Motor neuron (in vitro differentiated cells): Measurements from ENCODE around the gene PPP1R15A. TPM values are rescaled to one million over a fixed set of nuclear protein-coding genes. Genes with fewer than 3 reads are reported as not detected.
A peak's percentile ranks its signal among the peaks of the same experiment; 100 is the strongest.

ENCODE experiments used
- ATAC-seq, 8 experiments: fragments of 200-7000 bp; cut with Tn5 transposase; replicated peaks in 6 of 8; 2 replicates each; pipeline ENCODE4 v1.8.0; 2021; ENCODE audit warnings: mild to moderate bottlenecking in 8 of 8, moderate library complexity in 8 of 8
- H3K27ac ChIP-seq, 2 donors: fragments of 250-450 bp; sonication (Bioruptor Pico); 2 replicates each; pipeline ENCODE4 v1.9.0; 2021; ENCODE audit warnings: antibody characterized with exemption in 2 of 2, mild to moderate bottlenecking in 2 of 2, moderate library complexity in 1 of 2
- H3K4me1 ChIP-seq, 2 donors: fragments of 250-450 bp; sonication (Bioruptor Pico); replicated peaks in 1 of 2; 2 replicates each; pipeline ENCODE4 v1.6.1; 2021; ENCODE audit warnings: antibody characterized with exemption in 2 of 2, mild to moderate bottlenecking in 2 of 2, moderate library complexity in 1 of 2
- H3K4me3 ChIP-seq, 5 donors: fragments of 250-450 bp; sonication (Bioruptor Pico); 2 replicates each; pipeline ENCODE4 v1.9.0; 2021; ENCODE audit warnings: antibody characterized with exemption in 5 of 5, mild to moderate bottlenecking in 5 of 5, moderate library complexity in 4 of 5
- WGBS, 10 experiments: fragments of 450-650 bp; shearing (Covaris generic); methylation state at CpG; one replicate each; pipeline ENCODE4 v1.0.0; 2022; 5-methylcytosine and 5-hydroxymethylcytosine counted together
- in situ Hi-C, 9 experiments: fragments of 400-800 bp; cut with MboI; loops; one replicate each; pipeline ENCODE4 v1.15.0; 2021; ENCODE audit warnings: low sequenced_read_pairs in 9 of 9, low pct_unique_long_range_greater_than_20kb in 2 of 9; ENCODE audit not compliant: unreplicated experiment in 9 of 9
- total RNA-seq, 8 experiments: library from RNA; unstranded; fragments of 300-600 nt; gene quantifications; 2 replicates each; pipeline versions ENCODE4 v1.2.3 to v1.2.4, GENCODE V29; 2022

The PPP1R15A gene
- total RNA-seq, result 100 to 1,000 TPM in 1 of 8 experiments, 10 to 100 TPM in 7; 35.2 to 157 (median 68.6) TPM

- peak; percentile 24 to 67 (median 44) for ATAC-seq
- in situ Hi-C loops, result no loop called here
- Histone ChIP-seq H3K27ac (peak within 1 kb of the TSS; percentile 91 to 94), H3K4me1 (peaks cover 35 to 40% of the 10 kb centered on the region in 2 donors), H3K4me3 (peak within 1 kb of the TSS; percentile 83 to 97 (median 91))
- 0 to 3% (median 0%) methylated on average over 1 to 13 of the region's 53 CpGs; no CpG with 5 or more reads in 1 of the 10 experiments for WGBS, 10 experiments
These were observed at the start of gene PPP1R15A for GRCh38 chr19:48872182-48872883. PPP1R15A (plus strand) TSS chr19:48872421; CDS start chr19:48873234, 813 bp downstream.

GRCh38 chr19:48822514-48822913 is 49.7 kb upstream of the PPP1R15A start:
- H3K4me3 ChIP-seq, result no peak overlapping the region
- WGBS, 10 experiments, result 90 to 100% (median 100%) methylated on average over 1 to 2 of the region's 2 CpGs; no CpG with 5 or more reads in 1 of the 10 experiments
- H3K4me1 ChIP-seq, result no peaks in the 10 kb centered on the region
- ATAC-seq, result no peak
- in situ Hi-C loops, result no loop called here
- H3K27ac ChIP-seq, result no peak overlapping the region

GRCh38 chr19:48826606-48827020 is 45.6 kb upstream of the PPP1R15A start:
- H3K4me1 ChIP-seq, result no peaks in the 10 kb centered on the region
- WGBS, 10 experiments, result 53 to 100% (median 94%) methylated on average over 1 to 4 of the region's 8 CpGs; no CpG with 5 or more reads in 4 of the 10 experiments
- in situ Hi-C loops, result no loop called here
- no peak overlapping the region for H3K4me3 ChIP-seq
- no peak overlapping the region for H3K27ac ChIP-seq
- ATAC-seq, result no peak

DNA sequence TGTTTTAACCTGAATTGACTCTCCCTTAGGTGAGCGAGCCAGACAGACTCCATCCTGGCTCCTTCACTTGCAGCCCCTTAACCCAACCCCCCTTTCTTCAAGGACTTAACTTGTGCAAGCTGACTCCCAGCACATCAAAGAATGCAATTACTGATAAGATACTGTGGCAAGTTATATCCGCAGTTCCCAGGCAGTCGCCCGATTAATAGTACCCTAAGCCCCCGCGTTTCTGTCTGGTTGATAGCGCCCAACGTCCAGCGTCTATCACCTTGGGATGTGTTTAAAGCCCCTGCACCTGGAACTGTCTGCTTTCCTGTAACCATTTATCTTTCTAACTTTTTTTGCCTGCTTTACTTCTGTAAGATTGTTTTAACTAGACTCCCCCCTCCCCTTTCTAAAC is 42.1 kb upstream of the PPP1R15A start:
- Histone ChIP-seq H3K4me3 (no peak overlapping the region), H3K4me1 (no peaks in the 10 kb centered on the region), H3K27ac (no peak overlapping the region)
- WGBS, 10 experiments, result 67 to 100% (median 91%) methylated on average over 1 to 9 of the region's 9 CpGs; no CpG with 5 or more reads in 2 of the 10 experiments
- ATAC-seq, result no peak
- in situ Hi-C loops, result no loop called here

GRCh38 chr19:48830965-48831364 is 41.3 kb upstream of the PPP1R15A start:
- H3K27ac ChIP-seq, result no peak overlapping the region
- no peak for ATAC-seq
- in situ Hi-C loops, result no loop called here
- peaks cover 0 to 2% of the 10 kb centered on the region in 2 donors for H3K4me1 ChIP-seq
- WGBS, 10 experiments, result 80 to 100% (median 100%) methylated on average over 1 to 3 of the region's 4 CpGs; no CpG with 5 or more reads in 6 of the 10 experiments
- H3K4me3 ChIP-seq, result no peak overlapping the region

DNA sequence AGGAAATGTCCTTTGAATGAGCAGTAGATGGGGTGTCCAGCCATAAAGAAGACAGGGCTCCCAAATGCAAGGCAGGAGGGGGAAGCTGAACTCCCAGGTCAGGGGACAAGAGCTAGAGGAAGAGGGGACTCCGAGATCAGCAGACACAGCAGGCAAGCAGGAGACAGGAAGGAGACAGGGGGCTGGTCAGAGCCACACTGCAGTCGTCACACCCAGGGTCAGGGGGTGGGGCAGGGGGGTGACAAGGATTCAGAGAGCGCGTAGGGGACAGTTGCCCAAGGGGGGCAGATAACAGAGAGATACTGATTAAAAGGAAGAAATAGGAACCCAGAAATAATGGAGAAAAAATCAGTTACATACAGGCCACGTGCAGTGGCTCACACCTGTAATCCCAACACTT is 39.2 kb upstream of the PPP1R15A start:
- 60% methylated on average over 2 of the region's 5 CpGs; no CpG with 5 or more reads in 9 of the 10 experiments for WGBS, 10 experiments

DNA sequence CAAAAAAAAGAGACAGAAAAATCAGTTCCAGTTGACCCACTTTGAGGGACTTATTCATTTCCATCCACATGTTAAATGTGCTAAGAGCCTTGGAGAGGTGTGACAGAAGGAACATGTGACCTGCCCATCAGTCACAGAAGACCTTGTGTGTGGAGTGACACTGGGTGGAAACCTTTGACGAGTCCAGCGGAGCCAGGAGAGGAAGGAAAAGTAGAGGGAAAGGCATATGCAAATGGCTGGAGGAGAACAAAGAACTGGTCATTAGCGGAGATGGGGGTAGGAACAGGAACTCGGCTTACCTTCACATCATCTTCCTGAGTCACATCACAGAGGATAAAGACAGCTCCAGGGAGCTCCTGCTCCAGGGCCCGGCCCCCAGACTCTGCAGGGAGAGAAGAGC is 38.2 kb upstream of the PPP1R15A start:
- no peak overlapping the region for H3K27ac ChIP-seq
- 73 to 100% (median 80%) methylated on average over 1 to 3 of the region's 5 CpGs; no CpG with 5 or more reads in 6 of the 10 experiments for WGBS, 10 experiments

More for the DNA sequence above, 39.2 kb upstream of the PPP1R15A start:
- in situ Hi-C loops, result no loop called here
- no peak overlapping the region for H3K27ac ChIP-seq
- no peak for ATAC-seq
- peaks cover 2 to 3% of the 10 kb centered on the region in 2 donors for H3K4me1 ChIP-seq
- H3K4me3 ChIP-seq, result no peak overlapping the region

GRCh38 chr19:48835734-48836088 is 36.5 kb upstream of the PPP1R15A start:
- peak; percentile 68 to 92 (median 80) for ATAC-seq
- peak overlapping the region in 1 of 2 donors; percentile 69 for H3K27ac ChIP-seq
- in situ Hi-C loops, result no loop called here
- peaks cover 2 to 3% of the 10 kb centered on the region in 2 donors for H3K4me1 ChIP-seq
- peak overlapping the region; percentile 5 to 48 (median 32) for H3K4me3 ChIP-seq
- 0 to 7% (median 3%) methylated on average over 1 to 11 of the region's 12 CpGs; no CpG with 5 or more reads in 5 of the 10 experiments for WGBS, 10 experiments

More for the DNA sequence above, 38.2 kb upstream of the PPP1R15A start:
- in situ Hi-C loops, result no loop called here
- Histone ChIP-seq H3K4me1 (peaks cover 2 to 3% of the 10 kb centered on the region in 2 donors), H3K4me3 (no peak overlapping the region)
- no peak for ATAC-seq

- peak within 1 kb of the TSS in 1 of 2 donors; percentile 69 for H3K27ac ChIP-seq
- peak; percentile 45 to 65 (median 56) for ATAC-seq
- in situ Hi-C loops, result no loop called here
- H3K4me3 ChIP-seq, result peak within 1 kb of the TSS; percentile 20 to 48 (median 32)
- peaks cover 2 to 3% of the 10 kb centered on the region in 2 donors for H3K4me1 ChIP-seq
- WGBS, 10 experiments, result 0 to 10% (median 0%) methylated on average over 1 to 4 of the region's 35 CpGs; no CpG with 5 or more reads in 6 of the 10 experiments
These were observed 35.9 kb upstream of the PPP1R15A start, which contains the start of gene HSD17B14 for GRCh38 chr19:48836089-48837017. HSD17B14 (minus strand) TSS chr19:48836491; CDS start chr19:48836411, 80 bp downstream.

DNA sequence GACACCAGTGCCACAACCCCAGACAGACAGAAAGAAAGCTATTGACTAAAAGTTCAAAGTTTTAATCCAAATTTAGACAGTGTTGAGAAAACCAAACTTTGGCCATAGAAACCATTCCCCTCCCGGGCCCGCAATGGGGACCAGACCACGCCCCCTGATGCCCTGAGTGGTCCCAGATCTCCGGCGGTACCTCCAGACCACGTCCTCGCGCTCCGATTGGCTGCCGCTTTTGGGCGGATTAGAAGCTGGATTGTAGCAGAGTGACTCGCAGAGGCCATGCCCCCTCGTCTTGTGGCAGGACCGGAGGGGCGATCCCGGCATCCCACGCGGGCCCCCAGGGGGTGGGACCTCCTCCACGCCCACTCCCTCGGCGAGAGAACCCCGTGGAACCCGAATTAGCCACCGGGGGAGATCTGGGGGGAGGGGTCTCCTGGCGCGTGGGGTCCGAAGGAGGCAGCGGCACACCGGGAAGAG is 35.1 kb upstream of the PPP1R15A start:
- 0 to 15% (median 11%) methylated on average over 5 to 9 of the region's 29 CpGs; no CpG with 5 or more reads in 6 of the 10 experiments for WGBS, 10 experiments
- Histone ChIP-seq H3K4me1 (peaks cover 2 to 3% of the 10 kb centered on the region in 2 donors), H3K27ac (peak overlapping the region in 1 of 2 donors; percentile 60), H3K4me3 (peak overlapping the region; percentile 20 to 48 (median 28))
- in situ Hi-C loops, result no loop called here
- peak; percentile 68 to 91 (median 85) for ATAC-seq

DNA sequence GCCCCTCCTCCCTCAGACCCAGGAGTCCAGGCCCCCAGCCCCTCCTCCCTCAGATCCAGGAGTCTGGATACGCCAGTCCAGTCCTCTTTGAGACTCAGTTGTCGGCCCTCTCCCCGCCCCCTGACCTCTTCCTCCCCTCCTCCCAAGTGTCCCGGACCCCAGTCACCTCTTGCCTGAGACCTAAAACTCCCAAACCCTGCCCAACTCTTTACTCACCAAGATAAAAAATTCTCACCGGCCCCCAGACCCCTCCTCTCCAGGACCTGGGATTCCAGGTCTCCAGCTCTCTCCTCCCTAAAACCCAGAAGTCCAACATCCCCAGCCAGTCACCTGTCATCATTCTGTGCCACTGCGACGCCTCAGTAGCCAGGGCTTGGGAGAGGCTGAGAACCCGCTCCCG is 34.5 kb upstream of the PPP1R15A start:
- H3K27ac ChIP-seq, result no peak overlapping the region
- WGBS, 10 experiments, result 30 to 100% (median 40%) methylated on average over 1 to 2 of the region's 9 CpGs; no CpG with 5 or more reads in 7 of the 10 experiments
- H3K4me3 ChIP-seq, result peak overlapping the region in 3 of 5 donors; percentile 28 to 48 (median 35)
- ATAC-seq, result no peak
- in situ Hi-C loops, result no loop called here
- peaks cover 4 to 6% of the 10 kb centered on the region in 2 donors for H3K4me1 ChIP-seq

GRCh38 chr19:48841047-48841446 is 31.2 kb upstream of the PPP1R15A start:
- no peak for ATAC-seq
- H3K4me3 ChIP-seq, result no peak overlapping the region
- 80 to 100% methylated on average over 1 to 2 of the region's 16 CpGs; no CpG with 5 or more reads in 8 of the 10 experiments for WGBS, 10 experiments
- in situ Hi-C loops, result loop anchor here in 2 of 9 experiments (10.0 kb wide), 1 partner anchor 56 kb away; no protein-coding TSS in a partner anchor
- no peak overlapping the region for H3K27ac ChIP-seq
- H3K4me1 ChIP-seq, result peaks cover 2 to 6% of the 10 kb centered on the region in 2 donors
